ENCODE data around the gene RRP15. TPM values are rescaled to one million over a fixed set of nuclear protein-coding genes. Genes with fewer than 3 reads are reported as not detected.

Gene RRP15
- total RNA-seq, 1 donor from 2014 or later: 9.7 TPM

- H3K36me3 ChIP-seq (ENCODE audit: control insufficient read depth, insufficient read depth, low read length): no peaks in the 10 kb centered on the region
- H3K27me3 ChIP-seq (ENCODE audit: control insufficient read depth, insufficient read depth, low read length): no peaks in the 10 kb centered on the region
- H3K4me3 ChIP-seq (ENCODE audit: low read depth, low read length): no peak overlapping the region
- no peak for DNase-seq (ENCODE audit: low read depth)
- no peak for TF ChIP-seq CTCF (IDR thresholded peaks at IDR 0.05; ENCODE audit: insufficient read depth, low read length, poor library complexity, severe bottlenecking)
Observed at GRCh38 chr1:218342091-218342490, 57.0 kb downstream of the RRP15 start.

- no peak for DNase-seq (ENCODE audit: low read depth)
- Histone ChIP-seq H3K36me3 (ENCODE audit: control insufficient read depth, insufficient read depth, low read length) (no peaks in the 10 kb centered on the region), H3K4me3 (ENCODE audit: low read depth, low read length) (peak within 1 kb of the TSS; percentile 87), H3K27me3 (ENCODE audit: control insufficient read depth, insufficient read depth, low read length) (no peaks in the 10 kb centered on the region)
- peak; percentile 28 for TF ChIP-seq CTCF (IDR thresholded peaks at IDR 0.05; ENCODE audit: insufficient read depth, low read length, poor library complexity, severe bottlenecking)
Observed at GRCh38 chr1:218344814-218345672, 60.0 kb downstream of the RRP15 start, which contains the start of gene TGFB2. Gene TGFB2, plus strand, starts transcription at chr1:218345336. Its CDS starts 1,366 bp downstream, at chr1:218346702.

- H3K36me3 ChIP-seq (ENCODE audit: control insufficient read depth, insufficient read depth, low read length): no peaks in the 10 kb centered on the region
- DNase-seq (ENCODE audit: low read depth): no peak
- no peaks in the 10 kb centered on the region for H3K27me3 ChIP-seq (ENCODE audit: control insufficient read depth, insufficient read depth, low read length)
- peak overlapping the region; percentile 87 for H3K4me3 ChIP-seq (ENCODE audit: low read depth, low read length)
- no peak for TF ChIP-seq CTCF (IDR thresholded peaks at IDR 0.05; ENCODE audit: insufficient read depth, low read length, poor library complexity, severe bottlenecking)
Observed at GRCh38 chr1:218345673-218346390, 60.7 kb downstream of the RRP15 start.

- Histone ChIP-seq H3K36me3 (ENCODE audit: control insufficient read depth, insufficient read depth, low read length) (no peaks in the 10 kb centered on the region), H3K27me3 (ENCODE audit: control insufficient read depth, insufficient read depth, low read length) (no peaks in the 10 kb centered on the region), H3K4me3 (ENCODE audit: low read depth, low read length) (peak overlapping the region; percentile 87)
- no peak for TF ChIP-seq CTCF (IDR thresholded peaks at IDR 0.05; ENCODE audit: insufficient read depth, low read length, poor library complexity, severe bottlenecking)
- no peak for DNase-seq (ENCODE audit: low read depth)
Observed at GRCh38 chr1:218346391-218347204, 61.5 kb downstream of the RRP15 start.

- no peak for TF ChIP-seq CTCF (IDR thresholded peaks at IDR 0.05; ENCODE audit: insufficient read depth, low read length, poor library complexity, severe bottlenecking)
- H3K36me3 ChIP-seq (ENCODE audit: control insufficient read depth, insufficient read depth, low read length): no peaks in the 10 kb centered on the region
- H3K4me3 ChIP-seq (ENCODE audit: low read depth, low read length): peak overlapping the region; percentile 87
- no peak for DNase-seq (ENCODE audit: low read depth)
- H3K27me3 ChIP-seq (ENCODE audit: control insufficient read depth, insufficient read depth, low read length): no peaks in the 10 kb centered on the region
Observed at GRCh38 chr1:218347336-218347722, 62.2 kb downstream of the RRP15 start.
